Measurements from ENCODE around the gene PRSS27.

The PRSS27 gene

DNA sequence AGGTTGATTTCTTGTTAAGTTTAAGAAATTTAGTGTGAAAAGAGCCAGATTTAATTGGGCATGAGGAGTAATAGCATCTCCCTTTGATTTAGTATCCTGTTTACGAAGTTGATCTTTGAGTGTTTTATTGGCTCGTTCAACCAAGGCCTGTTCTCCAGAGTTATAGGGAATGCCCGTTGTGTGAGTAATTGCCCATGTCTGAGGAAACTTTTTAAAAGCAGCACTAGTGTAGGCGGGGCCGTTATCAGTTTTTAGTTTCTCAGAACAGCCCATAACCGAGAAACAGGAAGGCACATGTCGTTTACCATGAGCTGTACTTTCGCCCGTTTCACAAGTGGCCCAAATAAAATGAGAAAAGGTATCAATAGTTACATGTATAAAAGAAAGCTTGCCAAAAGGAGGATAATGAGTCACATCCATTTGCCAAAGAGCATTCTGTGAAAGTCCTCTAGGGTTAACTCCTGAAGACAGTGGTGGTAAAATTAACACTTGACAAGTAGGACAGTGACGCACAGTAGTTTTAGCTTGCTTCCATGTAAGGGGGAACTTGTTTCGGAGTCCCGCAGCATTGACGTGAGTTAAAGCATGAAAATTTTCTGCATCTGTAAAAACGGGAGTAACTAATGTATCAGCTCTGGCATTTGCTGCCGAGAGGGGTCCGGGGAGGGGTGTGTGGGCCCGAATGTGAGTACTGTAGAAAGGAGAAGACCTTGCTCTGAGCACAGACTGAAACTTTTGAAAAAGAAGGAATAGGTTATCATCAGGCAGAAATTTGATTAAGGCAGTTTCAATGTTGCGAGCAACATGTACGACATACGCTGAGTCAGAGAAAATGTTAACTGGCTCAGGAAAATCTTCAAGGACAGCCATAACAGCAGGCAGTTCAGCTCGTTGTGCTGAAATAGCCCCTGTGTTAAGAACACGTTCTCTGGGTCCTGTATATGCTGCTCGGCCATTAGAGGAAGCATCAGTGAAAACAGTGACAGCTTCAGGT lies 56.2 kb downstream of the PRSS27 start:
- TF ChIP-seq GATA3 (IDR thresholded peaks at IDR 0.05; ENCODE audit: low read depth, low read length) (no peak), GATA2 (IDR thresholded peaks at IDR 0.05; ENCODE audit: low read depth, low read length) (no peak)
